Stimulated activated CD8-positive, alpha-beta memory T cell treated with anti-CD3 and anti-CD28 coated beads, Interleukin-12 subunit alpha, Interleukin-12 subunit beta, amount 100 ng/mL, for 24 hours (primary cell): Measurements from ENCODE around the gene ZDHHC22.

Experiments
- DNase-seq: peaks from one replicate; pipeline ENCODE4 v3.0.0-alpha.2; 2020; ENCODE audit errors: extremely low read depth

Gene ZDHHC22

GRCh38 chr14:77103951-77104350 lies 37.6 kb downstream of the ZDHHC22 start:
- no peak for DNase-seq

GRCh38 chr14:77103475-77103874 lies 38.1 kb downstream of the ZDHHC22 start:
- DNase-seq = no peak

- DNase-seq = no peak
Observed at GRCh38 chr14:77102154-77102553, 39.4 kb downstream of the ZDHHC22 start.

- no peak for DNase-seq
Observed at GRCh38 chr14:77100961-77101360, 40.6 kb downstream of the ZDHHC22 start.

GRCh38 chr14:77099425-77100167 lies 42.0 kb downstream of the ZDHHC22 start:
- DNase-seq = no peak

- no peak for DNase-seq
Observed at GRCh38 chr14:77098529-77099353, 42.9 kb downstream of the ZDHHC22 start.

GRCh38 chr14:77097700-77098528 lies 43.7 kb downstream of the ZDHHC22 start, which contains the start of gene CIPC:
CIPC (plus strand) TSS chr14:77098258; CDS start chr14:77105709, 7,451 bp downstream.
- peak; percentile 99 for DNase-seq

GRCh38 chr14:77097006-77097699 lies 44.4 kb downstream of the ZDHHC22 start:
- no peak for DNase-seq

- DNase-seq = peak; percentile 47
Observed at GRCh38 chr14:77094672-77095284, 46.8 kb downstream of the ZDHHC22 start.

GRCh38 chr14:77092676-77093075 lies 48.9 kb downstream of the ZDHHC22 start:
- DNase-seq = no peak

GRCh38 chr14:77091518-77091917 lies 50.1 kb downstream of the ZDHHC22 start:
- DNase-seq = no peak

GRCh38 chr14:77088645-77089044 lies 52.9 kb downstream of the ZDHHC22 start:
- no peak for DNase-seq

GRCh38 chr14:77088219-77088618 lies 53.4 kb downstream of the ZDHHC22 start:
- no peak for DNase-seq

GRCh38 chr14:77087631-77088030 lies 54.0 kb downstream of the ZDHHC22 start:
- no peak for DNase-seq

- no peak for DNase-seq
Observed at GRCh38 chr14:77086951-77087350, 54.6 kb downstream of the ZDHHC22 start.

- DNase-seq = no peak
Observed at GRCh38 chr14:77086017-77086727, 55.4 kb downstream of the ZDHHC22 start.

GRCh38 chr14:77085538-77085937 lies 56.1 kb downstream of the ZDHHC22 start:
- DNase-seq = no peak

- DNase-seq = no peak
Observed at GRCh38 chr14:77084985-77085384, 56.6 kb downstream of the ZDHHC22 start.

- DNase-seq = no peak
Observed at GRCh38 chr14:77083082-77083481, 58.5 kb downstream of the ZDHHC22 start.

- DNase-seq = no peak
Observed at GRCh38 chr14:77082356-77082755, 59.2 kb downstream of the ZDHHC22 start.
